Glutamatergic neuron (in vitro differentiated cells): ENCODE results near the gene SLC66A1. TPM values are rescaled to one million over a fixed set of nuclear protein-coding genes. Genes with fewer than 3 reads are reported as not detected.

Experiments used
- DNase-seq: peaks from one replicate; pipeline ENCODE4 v3.0.0; 2022
- H3K27ac Mint-ChIP-seq: one replicate; pipeline ENCODE4 v1.8.0; 2020; ENCODE audit warnings: mild to moderate bottlenecking, mixed read lengths, inconsistent platforms; ENCODE audit not compliant: unreplicated experiment
- H3K27me3 Mint-ChIP-seq: one replicate; pipeline ENCODE4 v1.8.0; 2020; ENCODE audit warnings: mild to moderate bottlenecking, moderate library complexity, mixed read lengths, inconsistent platforms; ENCODE audit not compliant: unreplicated experiment
- H3K36me3 Mint-ChIP-seq: one replicate; pipeline ENCODE4 v1.8.0; 2020; ENCODE audit warnings: mild to moderate bottlenecking, mixed read lengths, inconsistent platforms; ENCODE audit not compliant: unreplicated experiment
- H3K4me1 Mint-ChIP-seq: one replicate; pipeline ENCODE4 v1.8.0; 2020; ENCODE audit warnings: mild to moderate bottlenecking, low read depth, mixed read lengths, inconsistent platforms; ENCODE audit not compliant: unreplicated experiment
- H3K4me3 Mint-ChIP-seq: one replicate; pipeline ENCODE4 v1.8.0; 2020; ENCODE audit warnings: mild to moderate bottlenecking, mixed read lengths, inconsistent platforms; ENCODE audit not compliant: unreplicated experiment
- H3K9me3 Mint-ChIP-seq: one replicate; pipeline ENCODE4 v1.8.0; 2020; ENCODE audit warnings: mild to moderate bottlenecking, moderate library complexity, mixed read lengths, inconsistent platforms; ENCODE audit not compliant: unreplicated experiment
- CTCF ChIP-seq: fragments of 200-600 bp; sonication (generic); IDR thresholded peaks from one replicate; pipeline ENCODE4 v1.5.0; 2021; ENCODE audit not compliant: partially characterized antibody, unreplicated experiment
- total RNA-seq: library from RNA; stranded (reverse); fragmentation: NEBNext Ultra II Directional; extraction: Animal tissue kit (Norgen Biotek cat#: 25700); gene quantifications from one replicate; pipeline ENCODE4 v1.2.1, GENCODE V29; 2021; ENCODE audit not compliant: unreplicated experiment

SLC66A1 gene
- total RNA-seq, 1 donor from 2014 or later, result 41.1 TPM

GRCh38 chr1:19325958-19326747 lies 14.0 kb downstream of the SLC66A1 start:
- no peak overlapping the region for H3K4me3 Mint-ChIP-seq
- H3K9me3 Mint-ChIP-seq, result peaks cover 8% of the 10 kb centered on the region
- peaks cover 9% of the 10 kb centered on the region for H3K27me3 Mint-ChIP-seq
- TF ChIP-seq CTCF, result no peak
- DNase-seq, result no peak
- no peak overlapping the region for H3K27ac Mint-ChIP-seq
- H3K36me3 Mint-ChIP-seq, result peaks cover 4% of the 10 kb centered on the region
- H3K4me1 Mint-ChIP-seq, result peaks cover 7% of the 10 kb centered on the region

GRCh38 chr1:19326748-19327065 lies 14.6 kb downstream of the SLC66A1 start:
- Mint-ChIP-seq H3K36me3 (peaks cover 4% of the 10 kb centered on the region), H3K27me3 (peaks cover 7% of the 10 kb centered on the region), H3K9me3 (peaks cover 8% of the 10 kb centered on the region), H3K4me1 (peaks cover 7% of the 10 kb centered on the region), H3K27ac (no peak overlapping the region), H3K4me3 (no peak overlapping the region)
- TF ChIP-seq CTCF, result no peak
- no peak for DNase-seq

GRCh38 chr1:19327301-19327700 lies 15.2 kb downstream of the SLC66A1 start:
- peak overlapping the region; percentile 48 for H3K27ac Mint-ChIP-seq
- H3K36me3 Mint-ChIP-seq, result peaks cover 4% of the 10 kb centered on the region
- peaks cover 12% of the 10 kb centered on the region for H3K4me1 Mint-ChIP-seq
- TF ChIP-seq CTCF, result no peak
- no peak for DNase-seq
- peaks cover 8% of the 10 kb centered on the region for H3K9me3 Mint-ChIP-seq
- no peak overlapping the region for H3K4me3 Mint-ChIP-seq
- peaks cover 7% of the 10 kb centered on the region for H3K27me3 Mint-ChIP-seq

GRCh38 chr1:19327736-19328135 lies 15.6 kb downstream of the SLC66A1 start:
- TF ChIP-seq CTCF, result no peak
- H3K4me1 Mint-ChIP-seq, result peaks cover 12% of the 10 kb centered on the region
- H3K27ac Mint-ChIP-seq, result peak overlapping the region; percentile 48
- peaks cover 6% of the 10 kb centered on the region for H3K9me3 Mint-ChIP-seq
- no peak for DNase-seq
- peaks cover 4% of the 10 kb centered on the region for H3K36me3 Mint-ChIP-seq
- H3K27me3 Mint-ChIP-seq, result peaks cover 5% of the 10 kb centered on the region
- H3K4me3 Mint-ChIP-seq, result no peak overlapping the region

- peaks cover 9% of the 10 kb centered on the region for H3K9me3 Mint-ChIP-seq
- no peak overlapping the region for H3K4me3 Mint-ChIP-seq
- peaks cover 5% of the 10 kb centered on the region for H3K27me3 Mint-ChIP-seq
- no peak for DNase-seq
- H3K36me3 Mint-ChIP-seq, result peaks cover 4% of the 10 kb centered on the region
- TF ChIP-seq CTCF, result no peak
- H3K4me1 Mint-ChIP-seq, result peaks cover 12% of the 10 kb centered on the region
- no peak overlapping the region for H3K27ac Mint-ChIP-seq
Measured at GRCh38 chr1:19328486-19328885, 16.4 kb downstream of the SLC66A1 start.
